H1 (cell line): ENCODE results near the gene SCAI.

ENCODE experiments used
- BACH1 ChIP-seq: IDR thresholded peaks from 2 replicates; pipeline ENCODE4 v1.6.1; 2012; ENCODE audit warnings: low read length, improper control_type of control experiment
- BCL11A ChIP-seq, 2 experiments: IDR thresholded peaks; one replicate each; pipeline ENCODE4 v1.6.1; 2011; ENCODE audit warnings: low read depth in 2 of 2, low read length in 2 of 2, mild to moderate bottlenecking in 2 of 2
- CEBPB ChIP-seq: IDR thresholded peaks from 2 replicates; pipeline ENCODE4 v1.6.1; 2012; ENCODE audit warnings: low read depth, low read length
- EZH2 ChIP-seq: fragments of 200-600 bp; sonication (generic); IDR thresholded peaks from 2 replicates; pipeline ENCODE4 v1.7.1; 2012; ENCODE audit warnings: low read depth, mild to moderate bottlenecking, moderate library complexity, low read length, inconsistent platforms; ENCODE audit not compliant: severe bottlenecking
- POLR2A ChIP-seq, 2 experiments: IDR thresholded peaks; 1 replicate in 1 of 2; 2 replicates in 1 of 2; pipeline ENCODE4 v1.6.1; 2011; ENCODE audit warnings: low read depth in 2 of 2, low read length in 2 of 2, mild to moderate bottlenecking in 2 of 2; ENCODE audit errors: control extremely low read depth in 1 of 2
- SIN3A ChIP-seq, 2 experiments: IDR thresholded peaks in 1 of 2; conservative IDR thresholded peaks in 1 of 2; 2 replicates each; pipeline ENCODE4 v1.6.1; 2011 to 2012; ENCODE audit warnings: low read length in 2 of 2, improper control_type of control experiment in 1 of 2, low read depth in 1 of 2, mild to moderate bottlenecking in 1 of 2
- SP1 ChIP-seq: IDR thresholded peaks from 2 replicates; pipeline ENCODE4 v1.6.1; 2011; ENCODE audit warnings: low read depth, low read length
- SP4 ChIP-seq: IDR thresholded peaks from 2 replicates; pipeline ENCODE4 v1.6.1; 2012; ENCODE audit warnings: low read length, inconsistent platforms
- SUZ12 ChIP-seq: fragments of 200-600 bp; sonication (generic); IDR thresholded peaks from 2 replicates; pipeline ENCODE4 v1.6.1; 2012; ENCODE audit warnings: mild to moderate bottlenecking, inconsistent platforms, low read length, moderate library complexity, mixed read lengths
- TEAD4 ChIP-seq: IDR thresholded peaks from 2 replicates; pipeline ENCODE4 v1.6.1; 2012; ENCODE audit warnings: low read depth, low read length, inconsistent platforms, mixed read lengths
- ZNF274 ChIP-seq: IDR thresholded peaks from 2 replicates; pipeline ENCODE4 v1.7.0; 2012; ENCODE audit warnings: low read length, borderline replicate concordance; ENCODE audit errors: extremely low read depth
- TF ChIP-seq, protein P1 (sequence below), 3 experiments: IDR thresholded peaks; 1 replicate in 2 of 3; 2 replicates in 1 of 3; pipeline versions ENCODE4 v1.5.1 to v1.6.1; 2011; ENCODE audit warnings: low read length in 3 of 3, mild to moderate bottlenecking in 3 of 3, inconsistent platforms in 2 of 3, low read depth in 1 of 3, moderate library complexity in 1 of 3; ENCODE audit not compliant: insufficient read depth in 1 of 3; ENCODE audit errors: control extremely low read depth in 1 of 3

DNA sequence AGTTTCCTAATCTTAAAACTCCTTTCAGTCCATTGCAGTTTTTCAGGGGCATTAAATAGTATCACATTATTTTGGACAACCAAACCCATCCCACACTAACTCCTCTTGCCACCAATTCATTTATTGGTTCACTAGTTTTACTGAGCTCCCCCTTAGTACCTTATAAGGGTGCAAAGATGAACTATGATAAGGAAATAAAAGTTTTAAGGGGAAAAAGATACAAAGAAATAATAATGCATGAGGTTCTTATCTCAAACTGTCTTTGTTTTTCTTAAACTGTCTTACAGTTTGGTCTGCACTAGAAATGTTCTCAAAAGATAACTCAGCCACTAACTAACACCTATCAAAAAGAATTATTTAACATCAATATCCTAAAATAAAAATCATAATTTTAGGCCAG is 8.4 kb downstream of the SCAI start:
- TF ChIP-seq TEAD4, result no peak
- TF ChIP-seq SIN3A (conservative IDR thresholded peaks at IDR 0.05 in 1 of 2, IDR thresholded peaks at IDR 0.05 in 1 of 2; ENCODE audit: low read depth in 1 of 2, low read length in 2 of 2), result no peak
- TF ChIP-seq POLR2A (IDR thresholded peaks at IDR 0.05; ENCODE audit: control extremely low read depth in 1 of 2, low read depth in 2 of 2, low read length in 2 of 2), result no peak
- no peak for TF ChIP-seq CEBPB
- TF ChIP-seq SUZ12, result no peak
- no peak for TF ChIP-seq BCL11A (IDR thresholded peaks at IDR 0.05; ENCODE audit: low read depth in 2 of 2, low read length in 2 of 2)
- no peak for TF ChIP-seq BACH1
- TF ChIP-seq ZNF274, result no peak
- no peak for TF ChIP-seq SP1
- TF ChIP-seq, protein P1, sequence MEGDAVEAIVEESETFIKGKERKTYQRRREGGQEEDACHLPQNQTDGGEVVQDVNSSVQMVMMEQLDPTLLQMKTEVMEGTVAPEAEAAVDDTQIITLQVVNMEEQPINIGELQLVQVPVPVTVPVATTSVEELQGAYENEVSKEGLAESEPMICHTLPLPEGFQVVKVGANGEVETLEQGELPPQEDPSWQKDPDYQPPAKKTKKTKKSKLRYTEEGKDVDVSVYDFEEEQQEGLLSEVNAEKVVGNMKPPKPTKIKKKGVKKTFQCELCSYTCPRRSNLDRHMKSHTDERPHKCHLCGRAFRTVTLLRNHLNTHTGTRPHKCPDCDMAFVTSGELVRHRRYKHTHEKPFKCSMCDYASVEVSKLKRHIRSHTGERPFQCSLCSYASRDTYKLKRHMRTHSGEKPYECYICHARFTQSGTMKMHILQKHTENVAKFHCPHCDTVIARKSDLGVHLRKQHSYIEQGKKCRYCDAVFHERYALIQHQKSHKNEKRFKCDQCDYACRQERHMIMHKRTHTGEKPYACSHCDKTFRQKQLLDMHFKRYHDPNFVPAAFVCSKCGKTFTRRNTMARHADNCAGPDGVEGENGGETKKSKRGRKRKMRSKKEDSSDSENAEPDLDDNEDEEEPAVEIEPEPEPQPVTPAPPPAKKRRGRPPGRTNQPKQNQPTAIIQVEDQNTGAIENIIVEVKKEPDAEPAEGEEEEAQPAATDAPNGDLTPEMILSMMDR (IDR thresholded peaks at IDR 0.05; ENCODE audit: control extremely low read depth in 1 of 3, insufficient read depth in 1 of 3, low read depth in 1 of 3, low read length in 3 of 3), result no peak
- TF ChIP-seq SP4, result no peak
- TF ChIP-seq EZH2, result no peak
